H1 (cell line): ENCODE measurements around the gene PERCC1. TPM values are rescaled to one million over a fixed set of nuclear protein-coding genes. Genes with fewer than 3 reads are reported as not detected.

Source experiments
- ASH2L ChIP-seq: fragments of 200-600, 300-600 bp; sonication (generic); IDR thresholded peaks from one replicate; pipeline ENCODE4 v1.7.1; 2017; ENCODE audit warnings: low read length
- BCL11A ChIP-seq, 2 experiments: IDR thresholded peaks; one replicate each; pipeline ENCODE4 v1.6.1; 2011; ENCODE audit warnings: low read depth in 2 of 2, low read length in 2 of 2, mild to moderate bottlenecking in 2 of 2
- BRCA1 ChIP-seq: IDR thresholded peaks from 2 replicates; pipeline ENCODE4 v1.6.1; 2012; ENCODE audit warnings: low read depth, low read length, improper control_type of control experiment
- CEBPB ChIP-seq: IDR thresholded peaks from 2 replicates; pipeline ENCODE4 v1.6.1; 2012; ENCODE audit warnings: low read depth, low read length
- CHD2 ChIP-seq: IDR thresholded peaks from 2 replicates; pipeline ENCODE4 v1.6.1; 2012; ENCODE audit warnings: low read length, improper control_type of control experiment
- EP300 ChIP-seq, 2 experiments: IDR thresholded peaks; 1 replicate in 1 of 2; 2 replicates in 1 of 2; pipeline ENCODE4 v1.6.1; 2011 to 2012; ENCODE audit warnings: low read depth in 2 of 2, low read length in 2 of 2, mild to moderate bottlenecking in 2 of 2, borderline replicate concordance in 1 of 2, inconsistent platforms in 1 of 2, moderate library complexity in 1 of 2
- GABPA ChIP-seq: IDR thresholded peaks from 2 replicates; pipeline ENCODE4 v1.6.1; 2011; ENCODE audit warnings: mild to moderate bottlenecking, low read length, moderate library complexity, borderline replicate concordance; ENCODE audit not compliant: insufficient read depth
- HDAC2 ChIP-seq, 2 experiments: fragments of 300-600 bp in 1 of 2; sonication (generic) in 1 of 2; IDR thresholded peaks; 2 replicates each; pipeline ENCODE4 v1.6.1; 2011 to 2012; ENCODE audit warnings: low read depth in 2 of 2, low read length in 2 of 2, mild to moderate bottlenecking in 2 of 2, moderate library complexity in 2 of 2, borderline replicate concordance in 1 of 2, inconsistent platforms in 1 of 2
- HDAC6 ChIP-seq: IDR thresholded peaks from one replicate; pipeline ENCODE4 v1.7.1; 2012; ENCODE audit warnings: low read depth, mild to moderate bottlenecking, inconsistent platforms, low read length, moderate library complexity
- JUN ChIP-seq: IDR thresholded peaks from 2 replicates; pipeline ENCODE4 v1.6.1; 2011; ENCODE audit warnings: low read depth, mild to moderate bottlenecking, improper control_type of control experiment, low read length
- JUND ChIP-seq: IDR thresholded peaks from 2 replicates; pipeline ENCODE4 v1.6.1; 2011; ENCODE audit warnings: mild to moderate bottlenecking, improper control_type of control experiment, low read length
- KDM4A ChIP-seq: IDR thresholded peaks from one replicate; pipeline ENCODE4 v1.7.1; 2012; ENCODE audit warnings: low read depth, mild to moderate bottlenecking, moderate library complexity, low read length, inconsistent platforms; ENCODE audit not compliant: severe bottlenecking
- MAFK ChIP-seq: IDR thresholded peaks from 2 replicates; pipeline ENCODE4 v1.6.1; 2012; ENCODE audit warnings: low read depth, mild to moderate bottlenecking, improper control_type of control experiment, low read length
- PHF8 ChIP-seq: fragments of 200-600 bp; sonication (generic); conservative IDR thresholded peaks from 2 replicates; pipeline ENCODE4 v1.7.1; 2012; ENCODE audit warnings: low read depth, mild to moderate bottlenecking, inconsistent platforms, low read length, moderate library complexity
- POLR2A ChIP-seq, 2 experiments: IDR thresholded peaks; 1 replicate in 1 of 2; 2 replicates in 1 of 2; pipeline ENCODE4 v1.6.1; 2011; ENCODE audit warnings: low read depth in 2 of 2, low read length in 2 of 2, mild to moderate bottlenecking in 2 of 2; ENCODE audit errors: control extremely low read depth in 1 of 2
- POLR2AphosphoS5 ChIP-seq: IDR thresholded peaks from 2 replicates; pipeline ENCODE4 v1.6.1; 2011; ENCODE audit warnings: low read depth, low read length
- RNF2 ChIP-seq: fragments of 200-900, 300-1000 bp; sonication (generic); IDR thresholded peaks from 2 replicates; pipeline ENCODE4 v1.7.1; 2016; ENCODE audit warnings: borderline replicate concordance, low read depth, mild to moderate bottlenecking, antibody characterized with exemption, low read length; ENCODE audit not compliant: poor library complexity, severe bottlenecking; ENCODE audit errors: missing control alignments
- SIX5 ChIP-seq: IDR thresholded peaks from 2 replicates; pipeline ENCODE4 v1.6.1; 2011; ENCODE audit warnings: mild to moderate bottlenecking, low read depth, low read length
- TAF7 ChIP-seq: optimal IDR thresholded peaks from 2 replicates; pipeline ENCODE3; 2011; ENCODE audit warnings: low read depth, mild to moderate bottlenecking, inconsistent platforms, low read length, moderate library complexity, borderline replicate concordance
- TCF12 ChIP-seq: IDR thresholded peaks from 2 replicates; pipeline ENCODE4 v1.6.1; 2011; ENCODE audit warnings: low read depth, mild to moderate bottlenecking, low read length
- YY1 ChIP-seq: IDR thresholded peaks from 2 replicates; pipeline ENCODE4 v1.6.1; 2011; ENCODE audit warnings: low read depth, mild to moderate bottlenecking, low read length
- ZNF274 ChIP-seq: IDR thresholded peaks from 2 replicates; pipeline ENCODE4 v1.7.0; 2012; ENCODE audit warnings: low read length, borderline replicate concordance; ENCODE audit errors: extremely low read depth
- polyA plus RNA-seq, 7 experiments: library from polyadenylated mRNA; depleted of rRNA in 3 of 7; stranded (reverse) in 5 of 7; unstranded in 2 of 7; fragments of >200 nt in 5 of 7; fragments of 200-250 nt in 2 of 7; gene quantifications; 1 replicate in 5 of 7; 2 replicates in 1 of 7; 4 replicates in 1 of 7; pipeline versions ENCODE4 v1.2.1 to v1.2.3, GENCODE V29; 2011 to 2013; ENCODE audit warnings: missing spikeins in 2 of 7, mixed read lengths in 2 of 7
- total RNA-seq: library from RNA; stranded (reverse); fragmentation: NEBNext Ultra II Directional; extraction: Animal tissue kit (Norgen Biotek cat#: 25700); gene quantifications from 2 replicates; pipeline ENCODE4 v1.2.1, GENCODE V29; 2021
- TF ChIP-seq, protein P1 (sequence below): IDR thresholded peaks from 2 replicates; pipeline ENCODE4 v1.6.1; 2011; ENCODE audit warnings: low read depth, mild to moderate bottlenecking, low read length; ENCODE audit not compliant: insufficient read depth

PERCC1 gene
- total and polyA plus RNA-seq, 2 of the 8 experiments (the other 6 are each of a cell fraction or from before 2014, with no cell fraction given), result not detected

DNA sequence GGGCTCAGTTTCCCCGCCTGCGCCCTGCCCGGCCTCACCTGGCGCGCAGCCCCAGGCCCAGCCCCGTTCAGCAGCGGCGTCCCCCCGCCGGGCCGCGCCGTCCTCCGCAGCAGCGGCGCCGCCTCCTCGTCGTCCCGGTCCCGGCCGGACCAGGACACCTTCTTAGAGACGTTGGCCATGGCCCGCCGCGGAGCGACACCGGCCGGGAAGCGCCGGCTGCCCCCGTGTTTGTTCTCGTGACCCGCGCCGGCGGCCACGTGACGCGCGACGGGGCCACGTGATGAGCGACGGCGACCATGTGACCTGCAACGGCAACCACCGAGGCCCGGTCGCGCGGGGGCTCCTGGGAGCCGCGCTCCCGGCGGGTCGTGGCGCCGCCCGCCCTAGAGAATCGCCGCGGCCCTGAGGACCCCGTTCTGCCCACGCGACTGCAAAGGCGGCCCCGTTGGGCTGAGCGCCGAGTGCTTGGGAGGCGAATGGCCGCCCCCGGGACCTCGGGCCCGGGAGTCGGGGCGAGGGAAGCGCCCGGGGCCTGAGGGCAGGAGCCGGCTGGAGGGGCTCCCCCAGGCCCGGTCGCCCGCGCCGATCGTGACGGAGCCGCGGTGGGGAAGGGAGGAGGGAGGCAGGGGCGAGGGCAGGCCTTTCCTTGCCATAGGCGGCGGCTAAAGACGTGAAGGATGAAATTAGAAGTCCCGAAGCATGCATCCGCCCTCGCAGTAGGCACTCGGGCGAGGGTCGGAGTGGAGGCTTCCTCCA is 44.1 kb downstream of the PERCC1 start, which contains the start of gene CLCN7 (continued):
- peak in 1 of 2 experiments; percentile 78; a peak in 2 of 4 replicates for TF ChIP-seq HDAC2 (IDR thresholded peaks at IDR 0.05; ENCODE audit: borderline replicate concordance in 1 of 2, low read depth in 2 of 2, low read length in 2 of 2)
- TF ChIP-seq PHF8, result peak; percentile 98
- TF ChIP-seq BRCA1, result no peak
- peak in 1 of 2 experiments; percentile 75; a peak in 1 of 3 replicates for TF ChIP-seq EP300 (IDR thresholded peaks at IDR 0.05; ENCODE audit: borderline replicate concordance in 1 of 2, low read depth in 2 of 2, low read length in 2 of 2)
- TF ChIP-seq TCF12, result peak; percentile 53; the same call in 1 of the 2 replicates
- TF ChIP-seq ZNF274, result no peak
- 0 out of 2 replicates have a peak, but pooled peaks have one; percentile 6 for TF ChIP-seq YY1
- no peak for TF ChIP-seq HDAC6
- no peak for TF ChIP-seq CEBPB
- no peak for TF ChIP-seq JUN
- peak; percentile 81 for TF ChIP-seq TAF7
- peak; percentile 82 for TF ChIP-seq KDM4A
- TF ChIP-seq ASH2L, result peak; percentile 68
- TF ChIP-seq CHD2, result no peak
- TF ChIP-seq BCL11A (IDR thresholded peaks at IDR 0.05; ENCODE audit: low read depth in 2 of 2, low read length in 2 of 2), result no peak
- TF ChIP-seq, protein P1, sequence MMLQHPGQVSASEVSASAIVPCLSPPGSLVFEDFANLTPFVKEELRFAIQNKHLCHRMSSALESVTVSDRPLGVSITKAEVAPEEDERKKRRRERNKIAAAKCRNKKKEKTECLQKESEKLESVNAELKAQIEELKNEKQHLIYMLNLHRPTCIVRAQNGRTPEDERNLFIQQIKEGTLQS, result peak; percentile 100
- TF ChIP-seq JUND, result no peak
- TF ChIP-seq MAFK, result no peak
- TF ChIP-seq SIX5, result no peak
- no peak; the same call in 1 of the 2 replicates for TF ChIP-seq GABPA
- peak; percentile 62; the same call in 1 of the 2 replicates for TF ChIP-seq POLR2AphosphoS5
- peak in 1 of 2 experiments; percentile 86; a peak in 2 of 3 replicates for TF ChIP-seq POLR2A (IDR thresholded peaks at IDR 0.05; ENCODE audit: control extremely low read depth in 1 of 2, low read depth in 2 of 2, low read length in 2 of 2)
- peak; percentile 48 for TF ChIP-seq RNF2
